WI38 (cell line): ENCODE results near the gene ABTB2.

Experiments used
- H3K4me3 ChIP-seq: 2 replicates; pipeline ENCODE4 v1.5.1; 2011; ENCODE audit warnings: low read depth, mild to moderate bottlenecking, control low read depth, low read length
- TF ChIP-seq, protein P1 (sequence below): IDR thresholded peaks from 2 replicates; pipeline ENCODE4 v1.5.1; 2012; ENCODE audit warnings: low read depth, mild to moderate bottlenecking, control low read depth, low read length

Gene ABTB2

DNA sequence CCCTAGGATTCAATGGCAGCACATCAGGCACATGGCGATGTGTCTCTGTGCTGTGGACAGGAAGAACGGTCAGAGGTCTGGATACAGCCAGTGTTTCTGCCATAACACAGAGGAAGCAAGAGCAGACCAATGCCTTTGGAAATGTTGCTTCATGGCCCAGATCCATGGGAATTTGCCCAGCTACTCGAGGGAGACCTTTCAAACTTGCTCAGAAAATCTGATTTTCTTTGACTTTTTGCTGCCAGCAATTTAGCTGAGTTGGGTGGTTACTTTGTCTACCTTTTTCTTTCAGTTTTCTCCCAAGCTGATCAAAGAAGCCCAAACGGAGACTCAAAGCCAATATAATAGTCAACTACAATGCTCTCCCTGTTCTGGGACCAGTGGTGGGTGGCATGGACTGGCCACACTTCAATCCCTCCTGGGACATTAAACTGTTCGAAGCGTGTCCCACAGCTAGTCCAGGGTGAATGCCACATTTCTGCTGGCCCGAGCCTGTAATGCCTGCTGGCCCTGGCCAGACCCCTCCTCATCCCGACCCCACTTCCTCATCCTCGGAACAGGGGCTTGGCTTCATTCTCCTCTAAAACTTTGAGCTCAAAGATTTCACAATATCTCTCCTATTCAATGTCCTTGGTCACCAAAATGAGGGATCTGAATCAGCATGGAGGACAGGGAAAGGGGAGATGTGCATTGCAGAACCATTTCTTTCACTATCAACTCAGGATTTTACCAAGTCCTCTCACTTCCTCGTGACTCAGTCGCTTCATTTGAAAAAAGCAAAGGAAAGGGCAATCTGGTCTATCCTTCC, 93.3 kb downstream of the ABTB2 start:
- TF ChIP-seq, protein P1, sequence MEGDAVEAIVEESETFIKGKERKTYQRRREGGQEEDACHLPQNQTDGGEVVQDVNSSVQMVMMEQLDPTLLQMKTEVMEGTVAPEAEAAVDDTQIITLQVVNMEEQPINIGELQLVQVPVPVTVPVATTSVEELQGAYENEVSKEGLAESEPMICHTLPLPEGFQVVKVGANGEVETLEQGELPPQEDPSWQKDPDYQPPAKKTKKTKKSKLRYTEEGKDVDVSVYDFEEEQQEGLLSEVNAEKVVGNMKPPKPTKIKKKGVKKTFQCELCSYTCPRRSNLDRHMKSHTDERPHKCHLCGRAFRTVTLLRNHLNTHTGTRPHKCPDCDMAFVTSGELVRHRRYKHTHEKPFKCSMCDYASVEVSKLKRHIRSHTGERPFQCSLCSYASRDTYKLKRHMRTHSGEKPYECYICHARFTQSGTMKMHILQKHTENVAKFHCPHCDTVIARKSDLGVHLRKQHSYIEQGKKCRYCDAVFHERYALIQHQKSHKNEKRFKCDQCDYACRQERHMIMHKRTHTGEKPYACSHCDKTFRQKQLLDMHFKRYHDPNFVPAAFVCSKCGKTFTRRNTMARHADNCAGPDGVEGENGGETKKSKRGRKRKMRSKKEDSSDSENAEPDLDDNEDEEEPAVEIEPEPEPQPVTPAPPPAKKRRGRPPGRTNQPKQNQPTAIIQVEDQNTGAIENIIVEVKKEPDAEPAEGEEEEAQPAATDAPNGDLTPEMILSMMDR = no peak

DNA sequence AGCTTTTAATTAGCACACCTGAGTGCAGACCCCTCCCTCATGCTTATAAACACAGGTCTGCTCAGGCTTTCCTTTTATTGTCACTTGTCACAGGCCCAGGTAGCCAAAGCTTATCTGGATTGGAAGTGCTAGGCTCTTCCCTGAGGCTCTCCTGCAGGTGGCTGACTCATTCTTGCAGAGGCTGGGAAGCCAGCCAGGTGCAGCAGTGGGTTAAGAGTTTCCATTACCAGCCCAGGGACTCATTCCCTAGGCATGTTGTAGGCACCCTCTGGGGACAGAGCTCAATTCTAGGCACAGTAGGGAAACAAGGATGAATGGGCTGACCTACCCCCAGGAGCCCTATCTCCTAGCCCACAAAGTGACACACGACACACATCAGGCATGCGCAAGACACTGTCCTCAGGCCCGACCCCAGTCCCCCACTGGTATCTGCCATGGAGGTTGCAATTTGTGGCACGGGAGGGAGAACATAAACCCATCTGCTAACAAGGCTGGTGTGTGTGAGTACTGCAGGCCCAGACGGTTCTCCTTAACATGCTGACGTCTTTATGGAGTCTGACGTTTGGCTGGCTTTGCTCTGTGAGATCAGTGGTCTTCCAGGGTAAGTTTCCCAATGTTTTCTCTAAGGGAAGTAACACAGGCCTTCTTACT, 94.2 kb downstream of the ABTB2 start:
- TF ChIP-seq, protein P1 = no peak
- no peak overlapping the region for H3K4me3 ChIP-seq

More for the DNA sequence above, 93.3 kb downstream of the ABTB2 start:
- no peak overlapping the region for H3K4me3 ChIP-seq

DNA sequence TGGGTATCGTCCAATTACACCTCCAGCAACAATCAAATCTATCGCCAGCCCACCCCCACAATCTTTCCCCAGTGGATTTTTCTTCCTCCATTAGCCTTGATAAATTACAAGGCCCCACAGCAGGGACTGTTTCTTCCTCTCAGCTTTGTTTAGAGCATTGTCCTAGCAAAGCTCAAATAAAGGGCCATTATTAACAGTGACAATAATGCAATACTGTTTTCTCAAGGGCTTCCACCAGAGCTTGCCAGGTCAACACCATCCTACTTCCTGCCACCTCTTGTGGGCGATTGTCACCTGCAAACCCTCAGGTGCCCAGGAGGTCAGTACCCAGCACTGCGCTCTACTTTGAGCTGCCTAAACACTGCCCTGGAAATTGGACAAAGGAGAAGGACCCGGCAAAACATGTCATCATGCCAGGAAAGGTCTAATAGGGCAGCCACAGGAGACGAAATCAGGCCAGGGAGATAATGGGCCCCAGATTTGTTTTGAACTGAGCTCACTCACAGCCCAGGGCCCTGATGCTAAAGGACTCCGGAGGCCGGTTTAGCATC, 95.2 kb downstream of the ABTB2 start:
- H3K4me3 ChIP-seq = no peak overlapping the region
- TF ChIP-seq, protein P1 = no peak

DNA sequence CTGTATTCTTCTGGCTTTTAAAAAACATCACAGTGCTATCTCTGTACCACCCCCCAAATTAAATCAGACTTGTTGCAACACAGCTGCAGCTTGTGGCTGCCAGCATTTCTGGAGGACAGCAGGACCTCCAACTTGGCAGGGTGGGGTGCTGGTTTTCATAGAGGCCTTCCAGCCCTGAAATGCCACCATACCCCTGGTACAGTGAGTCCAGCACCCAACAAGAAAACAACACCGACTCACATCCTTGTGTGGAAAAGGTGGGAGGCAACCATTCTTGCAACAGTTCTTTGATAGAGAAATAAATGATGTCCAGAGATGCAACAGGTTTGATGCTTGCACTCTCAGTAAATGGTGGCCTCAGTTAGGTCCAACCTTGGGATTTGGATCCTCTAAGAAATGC, 96.0 kb downstream of the ABTB2 start:
- H3K4me3 ChIP-seq = no peak overlapping the region
- TF ChIP-seq, protein P1 = no peak

DNA sequence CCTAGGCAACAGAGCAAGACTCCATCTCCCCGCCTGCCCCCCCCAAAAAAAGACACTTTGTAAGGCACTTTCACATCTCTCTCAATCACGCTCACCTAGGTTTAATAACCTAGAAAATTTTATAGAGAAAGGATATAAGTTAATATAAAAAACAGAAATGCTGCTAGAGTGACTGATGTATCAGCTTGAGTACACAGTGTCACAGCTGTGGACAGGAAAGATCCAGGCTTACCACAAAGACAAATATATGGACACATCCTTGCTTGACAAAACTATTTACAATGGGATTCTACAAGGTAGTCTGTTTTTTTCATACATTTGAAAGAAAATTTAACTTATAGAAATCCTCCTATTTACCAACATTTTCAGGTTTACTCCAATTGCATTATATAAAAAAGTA, 96.7 kb downstream of the ABTB2 start:
- H3K4me3 ChIP-seq = no peak overlapping the region
- TF ChIP-seq, protein P1 = no peak

DNA sequence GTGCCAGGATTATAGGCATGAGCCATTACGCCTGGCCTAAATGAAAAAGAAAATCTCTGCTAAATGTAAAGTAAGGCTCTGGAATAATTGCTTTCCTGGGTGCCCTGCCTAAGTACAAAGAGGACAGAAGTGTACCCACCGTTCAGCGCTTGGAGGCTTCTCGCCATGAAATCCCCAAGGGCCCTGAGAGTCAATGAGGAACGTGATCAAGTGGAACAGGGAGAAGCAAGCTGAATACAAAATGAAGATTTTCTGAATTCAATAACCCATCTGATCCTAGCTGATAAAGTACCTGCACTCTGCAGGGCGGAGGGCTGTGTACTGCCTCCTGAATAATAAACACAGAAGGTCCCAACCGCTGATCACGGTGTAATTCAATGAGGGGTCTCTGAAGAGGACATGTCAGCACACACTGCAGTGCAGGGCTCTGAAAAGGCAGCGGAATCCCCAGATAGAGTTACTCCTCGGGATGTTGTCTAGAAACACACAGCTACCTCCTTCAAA, 97.7 kb downstream of the ABTB2 start:
- TF ChIP-seq, protein P1 = no peak
- H3K4me3 ChIP-seq = no peak overlapping the region

DNA sequence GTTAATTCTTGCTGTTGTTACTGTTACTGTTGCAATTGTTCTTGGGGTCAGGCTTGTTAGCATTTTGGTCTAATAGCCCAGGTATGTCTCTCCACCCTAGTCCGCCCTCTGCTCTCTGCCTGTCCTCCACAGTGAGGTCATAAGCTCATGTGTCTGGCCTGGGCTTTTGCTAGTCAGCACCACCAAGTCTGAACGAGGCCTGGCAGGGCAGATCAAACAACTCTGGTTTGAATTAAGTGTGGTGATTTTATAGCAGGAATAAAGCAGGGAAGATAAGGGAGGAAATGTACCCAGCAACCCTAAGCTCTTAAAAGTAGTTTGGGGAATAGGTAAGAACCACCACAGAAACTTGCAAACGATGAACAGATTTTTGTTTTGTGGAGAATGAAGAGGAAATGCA, 98.7 kb downstream of the ABTB2 start:
- TF ChIP-seq, protein P1 = no peak
- H3K4me3 ChIP-seq = no peak overlapping the region
